Type B pancreatic cell (in vitro differentiated cells): Measurements from ENCODE around the gene TBC1D8. TPM values are rescaled to one million over a fixed set of nuclear protein-coding genes. Genes with fewer than 3 reads are reported as not detected.

Experiments
- DNase-seq: peaks from one replicate; pipeline ENCODE4 v3.0.0; 2021; ENCODE audit warnings: mixed read lengths; ENCODE audit not compliant: unreplicated experiment; ENCODE audit errors: extremely low spot score
- H3K27ac Mint-ChIP-seq: 2 replicates; pipeline ENCODE4 v1.8.0; 2021; ENCODE audit warnings: mild to moderate bottlenecking, mixed read lengths
- H3K27me3 Mint-ChIP-seq: 2 replicates; pipeline ENCODE4 v1.8.0; 2021; ENCODE audit warnings: mixed read lengths
- H3K36me3 Mint-ChIP-seq: 2 replicates; pipeline ENCODE4 v1.8.0; 2021; ENCODE audit warnings: mixed read lengths
- H3K4me1 Mint-ChIP-seq: one replicate; pipeline ENCODE4 v1.8.0; 2021; ENCODE audit warnings: mixed read lengths; ENCODE audit not compliant: unreplicated experiment
- H3K4me3 Mint-ChIP-seq: 2 replicates; pipeline ENCODE4 v1.8.0; 2021; ENCODE audit warnings: mild to moderate bottlenecking, mixed read lengths
- H3K9me3 Mint-ChIP-seq: 2 replicates; pipeline ENCODE4 v1.8.0; 2021; ENCODE audit warnings: mixed read lengths
- total RNA-seq: library from RNA; stranded (reverse); gene quantifications from 2 replicates; pipeline ENCODE4 v1.2.1, GENCODE V29; 2021; ENCODE audit warnings: low replicate concordance
- TF ChIP-seq, protein P1 (sequence below): fragments of 200-600 bp; sonication (generic); conservative IDR thresholded peaks from 2 replicates; pipeline ENCODE4 v1.5.0; 2021; ENCODE audit warnings: antibody characterized with exemption, mild to moderate bottlenecking

Gene TBC1D8
- total RNA-seq, 1 donor from 2014 or later, result 20.1 TPM

DNA sequence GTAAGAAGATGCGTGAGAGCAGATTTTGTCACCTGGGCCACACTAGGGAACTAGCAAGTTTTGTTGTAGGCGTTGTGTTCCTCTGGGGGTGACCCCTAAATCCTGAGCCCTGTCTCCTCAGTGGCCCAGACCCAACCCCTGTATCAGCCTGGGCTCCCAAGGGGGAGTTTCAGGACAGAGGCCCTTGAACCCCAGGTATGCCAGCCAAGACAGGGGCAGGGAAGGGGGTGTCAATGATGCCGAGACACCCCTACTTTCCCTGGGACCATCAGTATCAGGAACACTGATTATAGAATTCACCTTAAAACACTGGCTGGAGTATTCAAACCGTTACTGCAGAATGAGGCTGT, 188.2 kb downstream of the TBC1D8 start:
- Mint-ChIP-seq H3K9me3 (no peaks in the 10 kb centered on the region), H3K4me3 (no peak overlapping the region)
- no peak for DNase-seq

DNA sequence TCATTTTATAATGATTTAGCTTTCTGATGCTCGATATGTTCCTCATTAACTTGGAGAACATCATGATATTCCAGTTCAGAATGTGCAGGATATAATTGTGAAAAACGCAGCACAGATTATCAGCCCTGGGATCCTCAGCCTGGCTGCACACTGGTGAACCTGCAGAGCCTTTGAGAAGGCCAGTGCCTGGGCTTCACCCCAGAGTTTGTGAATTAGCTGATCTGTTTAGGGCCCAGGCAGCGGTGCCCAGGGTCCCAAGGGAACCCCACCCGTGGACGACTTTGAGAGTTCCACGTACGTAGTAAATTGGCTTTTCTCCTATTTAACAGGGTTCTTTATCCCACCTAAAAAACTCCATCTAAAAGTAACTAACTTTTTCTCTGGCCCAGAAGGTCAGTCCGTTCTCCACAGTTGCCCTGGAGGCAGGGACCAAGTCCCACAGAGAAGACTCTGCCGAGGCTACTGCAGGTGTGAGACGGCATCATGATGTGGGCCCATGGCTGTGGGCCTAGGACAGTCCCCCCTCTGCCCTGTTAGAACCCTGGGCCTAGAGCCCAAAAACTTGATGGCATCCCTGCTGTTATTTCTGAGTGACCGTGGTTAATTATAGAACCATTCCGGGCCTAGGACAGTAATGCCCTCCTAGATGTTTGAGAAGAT, 188.7 kb downstream of the TBC1D8 start:
- Mint-ChIP-seq H3K4me1 (peaks cover 5% of the 10 kb centered on the region), H3K27me3 (peaks cover 3% of the 10 kb centered on the region), H3K4me3 (no peak overlapping the region), H3K36me3 (no peaks in the 10 kb centered on the region), H3K9me3 (no peaks in the 10 kb centered on the region), H3K27ac (no peak overlapping the region)
- no peak for DNase-seq
- TF ChIP-seq, protein P1, sequence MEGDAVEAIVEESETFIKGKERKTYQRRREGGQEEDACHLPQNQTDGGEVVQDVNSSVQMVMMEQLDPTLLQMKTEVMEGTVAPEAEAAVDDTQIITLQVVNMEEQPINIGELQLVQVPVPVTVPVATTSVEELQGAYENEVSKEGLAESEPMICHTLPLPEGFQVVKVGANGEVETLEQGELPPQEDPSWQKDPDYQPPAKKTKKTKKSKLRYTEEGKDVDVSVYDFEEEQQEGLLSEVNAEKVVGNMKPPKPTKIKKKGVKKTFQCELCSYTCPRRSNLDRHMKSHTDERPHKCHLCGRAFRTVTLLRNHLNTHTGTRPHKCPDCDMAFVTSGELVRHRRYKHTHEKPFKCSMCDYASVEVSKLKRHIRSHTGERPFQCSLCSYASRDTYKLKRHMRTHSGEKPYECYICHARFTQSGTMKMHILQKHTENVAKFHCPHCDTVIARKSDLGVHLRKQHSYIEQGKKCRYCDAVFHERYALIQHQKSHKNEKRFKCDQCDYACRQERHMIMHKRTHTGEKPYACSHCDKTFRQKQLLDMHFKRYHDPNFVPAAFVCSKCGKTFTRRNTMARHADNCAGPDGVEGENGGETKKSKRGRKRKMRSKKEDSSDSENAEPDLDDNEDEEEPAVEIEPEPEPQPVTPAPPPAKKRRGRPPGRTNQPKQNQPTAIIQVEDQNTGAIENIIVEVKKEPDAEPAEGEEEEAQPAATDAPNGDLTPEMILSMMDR, result no peak

More for the DNA sequence above, 188.2 kb downstream of the TBC1D8 start:
- peaks cover 3% of the 10 kb centered on the region for H3K27me3 Mint-ChIP-seq
- TF ChIP-seq, protein P1, result no peak
- peaks cover 5% of the 10 kb centered on the region for H3K4me1 Mint-ChIP-seq
- H3K36me3 Mint-ChIP-seq, result no peaks in the 10 kb centered on the region
- no peak overlapping the region for H3K27ac Mint-ChIP-seq

DNA sequence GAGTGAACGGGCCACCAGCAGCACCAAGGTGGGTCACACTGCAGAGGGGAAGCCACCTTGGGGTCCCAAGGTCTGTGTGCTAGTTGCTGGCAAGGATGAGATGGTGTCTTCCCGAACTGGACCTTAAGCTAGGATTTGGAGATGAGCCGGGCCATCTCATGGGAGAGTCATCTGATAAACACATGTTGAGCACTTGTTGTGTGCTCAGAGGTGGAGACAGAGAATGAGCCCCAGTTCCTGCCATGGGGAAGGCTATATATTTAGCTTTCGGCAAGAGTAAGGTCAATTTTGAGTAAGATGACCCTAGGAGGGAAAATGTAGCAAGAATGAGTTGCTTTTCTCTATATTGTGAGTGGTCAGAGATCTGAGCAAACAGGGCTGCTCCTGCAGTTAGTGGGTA, 190.5 kb downstream of the TBC1D8 start:
- peaks cover 5% of the 10 kb centered on the region for H3K4me1 Mint-ChIP-seq
- TF ChIP-seq, protein P1, result no peak
- no peaks in the 10 kb centered on the region for H3K9me3 Mint-ChIP-seq
- no peak for DNase-seq
- H3K36me3 Mint-ChIP-seq, result no peaks in the 10 kb centered on the region
- H3K27me3 Mint-ChIP-seq, result peaks cover 3% of the 10 kb centered on the region
- no peak overlapping the region for H3K27ac Mint-ChIP-seq
- no peak overlapping the region for H3K4me3 Mint-ChIP-seq

DNA sequence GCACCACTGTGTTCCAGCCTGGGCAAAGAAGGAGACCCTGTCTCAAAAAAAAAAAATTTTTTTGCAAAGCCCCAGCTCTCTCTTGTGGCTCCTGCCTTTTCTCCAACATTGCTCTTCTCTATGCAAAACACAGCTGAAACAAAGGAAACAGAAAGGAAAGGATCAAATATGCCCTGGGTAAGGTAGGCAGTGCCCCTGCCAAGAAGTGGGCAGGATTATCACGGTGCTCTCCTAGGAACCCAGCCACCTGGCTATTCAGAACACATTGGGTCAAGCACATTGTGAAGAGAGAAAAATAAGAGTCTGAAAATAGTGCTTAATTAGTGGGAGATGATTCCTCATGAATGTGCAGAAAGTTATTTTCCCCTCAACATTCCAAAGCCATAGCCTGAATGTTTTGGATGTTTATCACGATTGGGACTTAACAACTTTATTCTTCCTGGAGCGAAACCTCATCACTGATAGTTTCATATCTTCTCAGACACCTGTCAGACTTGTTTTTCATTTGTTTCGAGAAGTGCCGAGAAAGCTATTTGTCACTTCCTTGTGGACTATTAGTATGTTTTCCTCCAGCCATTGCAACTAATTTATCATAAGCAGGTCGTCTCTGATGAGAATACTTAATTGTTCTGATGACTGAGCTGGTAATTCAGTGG, 191.8 kb downstream of the TBC1D8 start:
- H3K4me3 Mint-ChIP-seq, result no peak overlapping the region
- peaks cover 3% of the 10 kb centered on the region for H3K27me3 Mint-ChIP-seq
- TF ChIP-seq, protein P1, result no peak
- H3K9me3 Mint-ChIP-seq, result no peaks in the 10 kb centered on the region
- H3K27ac Mint-ChIP-seq, result peak overlapping the region; percentile 33
- H3K36me3 Mint-ChIP-seq, result no peaks in the 10 kb centered on the region
- no peak for DNase-seq
- H3K4me1 Mint-ChIP-seq, result peaks cover 5% of the 10 kb centered on the region

DNA sequence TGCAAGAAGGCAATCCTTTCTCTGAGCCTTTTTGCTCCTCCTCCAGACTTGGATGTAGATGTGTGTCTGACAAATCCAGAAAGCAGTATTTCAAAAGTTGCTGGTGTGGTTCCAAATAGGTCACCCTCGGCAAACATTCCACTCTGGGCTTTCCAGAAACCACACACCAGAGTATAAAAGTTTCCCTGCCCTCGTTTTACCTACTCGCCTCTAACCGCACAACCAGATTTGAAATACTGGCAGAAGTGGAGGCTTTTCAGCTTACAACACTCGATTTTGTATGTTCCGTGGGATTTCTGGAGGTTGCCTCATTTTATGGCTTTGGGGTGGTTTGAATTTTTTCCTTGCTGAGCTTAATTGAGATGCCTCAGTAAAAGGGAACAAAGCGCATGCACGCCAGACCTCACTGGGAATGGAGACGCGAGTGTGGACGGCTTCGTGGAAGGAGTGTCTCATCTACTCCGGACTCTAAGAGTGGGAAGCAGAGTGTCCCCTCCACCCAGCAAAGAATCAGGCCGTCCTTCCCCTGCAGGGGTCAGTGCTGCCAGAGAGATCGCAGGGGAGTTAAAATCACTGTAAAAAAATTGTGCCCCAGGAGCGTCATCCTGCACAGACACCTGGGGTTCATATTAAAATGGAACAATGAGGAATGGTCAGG, 193.1 kb downstream of the TBC1D8 start:
- no peak for DNase-seq
- Mint-ChIP-seq H3K36me3 (no peaks in the 10 kb centered on the region), H3K4me1 (peaks cover 5% of the 10 kb centered on the region), H3K27me3 (peaks cover 3% of the 10 kb centered on the region), H3K9me3 (no peaks in the 10 kb centered on the region), H3K27ac (no peak overlapping the region), H3K4me3 (no peak overlapping the region)
- TF ChIP-seq, protein P1, result no peak

Other genes starting within 250 kb of the TBC1D8 start
- 1,718 and 2,012 TPM in 2 replicates for gene RPL31, start 149.1 kb downstream of the TBC1D8 start, total RNA-seq
- gene CNOT11, start 101.5 kb upstream of the TBC1D8 start, total RNA-seq, result 64.5 and 69.6 TPM in 2 replicates
- 47.0 and 57.3 TPM in 2 replicates for gene RNF149, start 157.3 kb upstream of the TBC1D8 start, total RNA-seq
- gene CREG2, start 236.1 kb upstream of the TBC1D8 start, total RNA-seq, result 1.9 and 4.2 TPM in 2 replicates